HEK293 (cell line): Measurements from ENCODE around the gene BRD1.

ENCODE experiments used
- ELK4 ChIP-seq: IDR thresholded peaks from 2 replicates; pipeline ENCODE4 v1.6.1; 2011; ENCODE audit warnings: mild to moderate bottlenecking, low read depth, low read length, borderline replicate concordance
- GFI1B ChIP-seq: fragments of 450-650 bp; formaldehyde crosslinking; IDR thresholded peaks from 2 replicates; pipeline ENCODE4 v1.5.1; 2016; ENCODE audit warnings: missing biosample characterization, missing genetic modification characterization
- PATZ1 ChIP-seq: fragments of 450-650 bp; formaldehyde crosslinking; IDR thresholded peaks from 2 replicates; pipeline ENCODE4 v1.5.1; 2016; ENCODE audit warnings: missing biosample characterization, missing genetic modification characterization
- PRDM4 ChIP-seq: fragments of 450-650 bp; formaldehyde crosslinking; IDR thresholded peaks from 2 replicates; pipeline ENCODE4 v1.5.1; 2017; ENCODE audit warnings: missing biosample characterization, missing genetic modification characterization
- SALL2 ChIP-seq: fragments of 450-650 bp; formaldehyde crosslinking; IDR thresholded peaks from 2 replicates; pipeline ENCODE4 v1.5.0; 2017; ENCODE audit warnings: missing biosample characterization, mild to moderate bottlenecking, missing genetic modification characterization, borderline replicate concordance
- TSHZ1 ChIP-seq: fragments of 450-650 bp; formaldehyde crosslinking; IDR thresholded peaks from 2 replicates; pipeline ENCODE4 v1.5.1; 2016; ENCODE audit warnings: missing biosample characterization, missing genetic modification characterization, borderline replicate concordance
- ZBTB10 ChIP-seq: fragments of 450-650 bp; formaldehyde crosslinking; IDR thresholded peaks from 2 replicates; pipeline ENCODE4 v1.5.1; 2016; ENCODE audit warnings: missing biosample characterization, missing genetic modification characterization
- ZBTB11 ChIP-seq: fragments of 450-650 bp; formaldehyde crosslinking; conservative IDR thresholded peaks from 2 replicates; pipeline ENCODE4 v1.5.1; 2016; ENCODE audit warnings: low read depth, missing biosample characterization, missing genetic modification characterization
- ZNF148 ChIP-seq: fragments of 450-650 bp; formaldehyde crosslinking; IDR thresholded peaks from 2 replicates; pipeline ENCODE4 v1.5.0; 2017; ENCODE audit warnings: missing biosample characterization, missing genetic modification characterization, borderline replicate concordance
- ZNF155 ChIP-seq: fragments of 450-650 bp; formaldehyde crosslinking; IDR thresholded peaks from 2 replicates; pipeline ENCODE4 v1.5.1; 2016; ENCODE audit warnings: missing biosample characterization, missing genetic modification characterization
- ZNF175 ChIP-seq: fragments of 450-650 bp; formaldehyde crosslinking; IDR thresholded peaks from 2 replicates; pipeline ENCODE4 v1.5.1; 2016; ENCODE audit warnings: missing biosample characterization, missing genetic modification characterization
- ZNF19 ChIP-seq: fragments of 450-650 bp; formaldehyde crosslinking; IDR thresholded peaks from 2 replicates; pipeline ENCODE4; 2016; ENCODE audit warnings: missing biosample characterization, missing genetic modification characterization, low read depth
- ZNF350 ChIP-seq: fragments of 450-650 bp; formaldehyde crosslinking; IDR thresholded peaks from 2 replicates; pipeline ENCODE4 v1.5.0; 2017; ENCODE audit warnings: missing biosample characterization, mild to moderate bottlenecking, missing genetic modification characterization
- ZNF530 ChIP-seq: fragments of 450-650 bp; formaldehyde crosslinking; IDR thresholded peaks from 2 replicates; pipeline ENCODE4 v1.5.1; 2016; ENCODE audit warnings: low read depth, missing biosample characterization, missing genetic modification characterization
- ZNF548 ChIP-seq: fragments of 450-650 bp; formaldehyde crosslinking; IDR thresholded peaks from 2 replicates; pipeline ENCODE4 v1.5.1; 2016; ENCODE audit warnings: missing biosample characterization, missing genetic modification characterization
- ZNF585B ChIP-seq: fragments of 450-650 bp; formaldehyde crosslinking; IDR thresholded peaks from 2 replicates; pipeline ENCODE4 v1.5.1; 2016; ENCODE audit warnings: missing biosample characterization, missing genetic modification characterization
- ZNF600 ChIP-seq: fragments of 450-650 bp; formaldehyde crosslinking; IDR thresholded peaks from 2 replicates; pipeline ENCODE4 v1.5.1; 2016; ENCODE audit warnings: missing biosample characterization, missing genetic modification characterization
- ZNF777 ChIP-seq: fragments of 450-650 bp; formaldehyde crosslinking; IDR thresholded peaks from 2 replicates; pipeline ENCODE4 v1.5.1; 2017; ENCODE audit warnings: missing biosample characterization, missing genetic modification characterization, borderline replicate concordance
- ZNF843 ChIP-seq: fragments of 450-650 bp; formaldehyde crosslinking; IDR thresholded peaks from 2 replicates; pipeline ENCODE4 v1.5.1; 2016; ENCODE audit warnings: missing biosample characterization, missing genetic modification characterization
- ZXDB ChIP-seq: fragments of 450-650 bp; formaldehyde crosslinking; IDR thresholded peaks from 2 replicates; pipeline ENCODE4 v1.5.1; 2016; ENCODE audit warnings: missing biosample characterization, missing genetic modification characterization

The BRD1 gene

GRCh38 chr22:49767355-49768062, 60.2 kb downstream of the BRD1 start (continued):
- no peak for TF ChIP-seq ZNF530
- TF ChIP-seq GFI1B: no peak
- TF ChIP-seq ZNF148 (tag by site-specific recombination): no peak
- no peak for TF ChIP-seq ZBTB10
- no peak for TF ChIP-seq ZNF548 (tag by site-specific recombination)
- no peak for TF ChIP-seq PRDM4 (tag by site-specific recombination)
- TF ChIP-seq ZNF585B (tag by site-specific recombination): 0 out of 2 replicates have a peak, but pooled peaks have one; percentile 10
- 0 out of 2 replicates have a peak, but pooled peaks have one; percentile 39 for TF ChIP-seq TSHZ1 (tag by site-specific recombination)
- TF ChIP-seq SALL2 (tag by site-specific recombination): no peak
- peak; percentile 64; the same call in 1 of the 2 replicates for TF ChIP-seq ZXDB (tag by site-specific recombination)
- TF ChIP-seq ZBTB11 (tag by site-specific recombination): no peak
- no peak for TF ChIP-seq ELK4
- TF ChIP-seq ZNF350 (tag by site-specific recombination): no peak
- no peak for TF ChIP-seq ZNF600 (tag by site-specific recombination)
- 0 out of 2 replicates have a peak, but pooled peaks have one; percentile 47 for TF ChIP-seq PATZ1 (tag by site-specific recombination)
- TF ChIP-seq ZNF19 (tag by site-specific recombination): no peak
- no peak for TF ChIP-seq ZNF843
- no peak for TF ChIP-seq ZNF777 (tag by site-specific recombination)
- TF ChIP-seq ZNF175 (tag by site-specific recombination): no peak
- no peak for TF ChIP-seq ZNF155 (tag by site-specific recombination)
